ENCODE data around the gene GLRA1.
"Not testable (repeated sequence)": the region's sequence is repeated elsewhere in the genome, so short reads cannot be mapped to it uniquely, and the experiment has no call there.

Gene GLRA1

GRCh38 chr5:151820271-151820670, 104.4 kb downstream of the GLRA1 start:
- DNase-seq = no peak

- no peak for DNase-seq
Measured at GRCh38 chr5:151819830-151820229, 104.8 kb downstream of the GLRA1 start.

- DNase-seq = no peak
Measured at GRCh38 chr5:151815051-151815450, 109.6 kb downstream of the GLRA1 start.

- no peak for DNase-seq
Measured at GRCh38 chr5:151812757-151813309, 111.8 kb downstream of the GLRA1 start.

GRCh38 chr5:151811593-151812321, 112.9 kb downstream of the GLRA1 start:
- DNase-seq = peak in 5 of 58 donors; percentile 3 to 32 (median 7)

GRCh38 chr5:151810897-151811296, 113.8 kb downstream of the GLRA1 start:
- no peak for DNase-seq

GRCh38 chr5:151810449-151810848, 114.2 kb downstream of the GLRA1 start:
- DNase-seq = no peak

GRCh38 chr5:151808451-151809169, 116.0 kb downstream of the GLRA1 start:
- DNase-seq = no peak

- no peak for DNase-seq
Measured at GRCh38 chr5:151805414-151806223, 119.0 kb downstream of the GLRA1 start.

GRCh38 chr5:151800532-151800931, 124.1 kb downstream of the GLRA1 start:
- no peak for DNase-seq

GRCh38 chr5:151799407-151799806, 125.2 kb downstream of the GLRA1 start:
- DNase-seq = no peak

GRCh38 chr5:151798674-151799073, 126.0 kb downstream of the GLRA1 start:
- no peak for DNase-seq

- no peak for DNase-seq
Measured at GRCh38 chr5:151795426-151795825, 129.2 kb downstream of the GLRA1 start.

- DNase-seq = no peak
Measured at GRCh38 chr5:151793358-151793757, 131.3 kb downstream of the GLRA1 start.

- no peak for DNase-seq
Measured at GRCh38 chr5:151787817-151788216, 136.8 kb downstream of the GLRA1 start.

GRCh38 chr5:151786468-151786867, 138.2 kb downstream of the GLRA1 start:
- DNase-seq = no peak

- no peak for DNase-seq
Measured at GRCh38 chr5:151784141-151784540, 140.5 kb downstream of the GLRA1 start.

- not testable (repeated sequence) for DNase-seq
Measured at GRCh38 chr5:151783664-151784063, 141.0 kb downstream of the GLRA1 start.

- no peak for DNase-seq
Measured at GRCh38 chr5:151781201-151781600, 143.4 kb downstream of the GLRA1 start.

- DNase-seq = no peak
Measured at GRCh38 chr5:151780348-151780747, 144.3 kb downstream of the GLRA1 start.

- DNase-seq = no peak
Measured at GRCh38 chr5:151779531-151780125, 145.0 kb downstream of the GLRA1 start.

Measured in anterior cingulate cortex (tissue), 58 donors.